NB4 (cell line): ENCODE results near the gene CCL22.

Experiments used
- POLR2A ChIP-seq: IDR thresholded peaks from 2 replicates; pipeline ENCODE4 v1.6.1; 2011; ENCODE audit warnings: mild to moderate bottlenecking; ENCODE audit not compliant: insufficient read length; ENCODE audit errors: extremely low read depth
- TF ChIP-seq, protein P1 (sequence below): IDR thresholded peaks from one replicate; pipeline ENCODE4 v1.5.1; 2012; ENCODE audit warnings: low read depth, low read length
- TF ChIP-seq, protein P2 (sequence below): IDR thresholded peaks from 2 replicates; pipeline ENCODE4 v1.6.1; 2011; ENCODE audit warnings: low read depth, low read length

DNA sequence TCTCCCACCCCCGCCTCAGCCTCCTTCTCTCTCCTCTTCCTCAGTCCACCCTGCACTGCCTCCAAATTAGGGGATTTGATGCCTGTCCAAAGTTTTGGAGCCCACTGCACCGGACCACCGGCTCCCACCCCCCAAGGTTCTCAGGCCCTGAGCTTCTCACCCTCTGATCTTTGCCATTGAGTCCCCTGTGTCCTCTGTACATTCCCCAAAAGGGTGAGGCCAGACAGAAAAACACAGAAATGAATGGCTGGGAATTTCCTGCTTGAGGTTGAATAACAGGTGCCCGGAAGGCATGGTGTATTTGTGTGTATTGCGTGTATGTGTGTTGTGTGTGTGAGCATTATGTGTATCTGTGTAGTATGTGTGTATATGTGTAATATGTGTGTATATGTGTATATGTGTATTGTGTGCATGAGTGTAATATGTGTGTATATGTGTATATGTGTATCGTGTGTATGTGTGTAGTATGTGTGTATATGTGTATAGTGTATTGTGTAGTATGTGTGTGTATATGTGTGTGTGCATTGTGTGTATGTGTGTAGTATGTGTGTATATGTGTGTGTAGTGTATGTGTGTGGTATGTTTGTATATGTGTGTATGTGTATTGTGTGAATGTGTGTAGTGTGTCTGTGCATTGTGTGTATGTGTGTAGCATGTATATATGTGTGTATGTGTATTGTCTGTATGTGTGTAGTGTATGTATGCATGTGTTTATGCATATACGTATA is 29.9 kb downstream of the CCL22 start:
- TF ChIP-seq, protein P1, sequence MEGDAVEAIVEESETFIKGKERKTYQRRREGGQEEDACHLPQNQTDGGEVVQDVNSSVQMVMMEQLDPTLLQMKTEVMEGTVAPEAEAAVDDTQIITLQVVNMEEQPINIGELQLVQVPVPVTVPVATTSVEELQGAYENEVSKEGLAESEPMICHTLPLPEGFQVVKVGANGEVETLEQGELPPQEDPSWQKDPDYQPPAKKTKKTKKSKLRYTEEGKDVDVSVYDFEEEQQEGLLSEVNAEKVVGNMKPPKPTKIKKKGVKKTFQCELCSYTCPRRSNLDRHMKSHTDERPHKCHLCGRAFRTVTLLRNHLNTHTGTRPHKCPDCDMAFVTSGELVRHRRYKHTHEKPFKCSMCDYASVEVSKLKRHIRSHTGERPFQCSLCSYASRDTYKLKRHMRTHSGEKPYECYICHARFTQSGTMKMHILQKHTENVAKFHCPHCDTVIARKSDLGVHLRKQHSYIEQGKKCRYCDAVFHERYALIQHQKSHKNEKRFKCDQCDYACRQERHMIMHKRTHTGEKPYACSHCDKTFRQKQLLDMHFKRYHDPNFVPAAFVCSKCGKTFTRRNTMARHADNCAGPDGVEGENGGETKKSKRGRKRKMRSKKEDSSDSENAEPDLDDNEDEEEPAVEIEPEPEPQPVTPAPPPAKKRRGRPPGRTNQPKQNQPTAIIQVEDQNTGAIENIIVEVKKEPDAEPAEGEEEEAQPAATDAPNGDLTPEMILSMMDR, result no peak
- TF ChIP-seq, protein P2, sequence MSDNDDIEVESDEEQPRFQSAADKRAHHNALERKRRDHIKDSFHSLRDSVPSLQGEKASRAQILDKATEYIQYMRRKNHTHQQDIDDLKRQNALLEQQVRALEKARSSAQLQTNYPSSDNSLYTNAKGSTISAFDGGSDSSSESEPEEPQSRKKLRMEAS, result no peak
- no peak for TF ChIP-seq POLR2A
